ENCODE measurements around the gene SMOC1. TPM values are rescaled to one million over a fixed set of nuclear protein-coding genes. Genes with fewer than 3 reads are reported as not detected.

The SMOC1 gene
- total RNA-seq, 2 donors from 2014 or later = not detected

- Histone ChIP-seq H3K9me3 (ENCODE audit: control insufficient read depth, low read length) (no peaks in the 10 kb centered on the region), H3K27ac (ENCODE audit: low read depth, low read length) (no peak overlapping the region), H3K36me3 (ENCODE audit: control insufficient read depth, insufficient read depth, low read length) (no peaks in the 10 kb centered on the region), H3K4me1 (ENCODE audit: control insufficient read depth, insufficient read depth, low read length) (no peaks in the 10 kb centered on the region), H3K4me3 (ENCODE audit: low read length) (no peak overlapping the region), H3K9ac (ENCODE audit: extremely low read depth, low read length, poor library complexity, severe bottlenecking) (no peak overlapping the region), H3K27me3 (ENCODE audit: control insufficient read depth, insufficient read depth, low read length, poor library complexity, severe bottlenecking) (no peaks in the 10 kb centered on the region)
- Mint-ChIP-seq H3K27ac (no peak overlapping the region), H3K27me3 (ENCODE audit: insufficient read depth) (no peaks in the 10 kb centered on the region), H3K4me3 (no peak overlapping the region), H3K9me3 (no peaks in the 10 kb centered on the region), H3K4me1 (peaks cover 9% of the 10 kb centered on the region), H3K36me3 (ENCODE audit: low read depth) (no peaks in the 10 kb centered on the region)
- 90 to 94% methylated on average over 7 to 9 of the region's 9 CpGs for WGBS, 2 experiments (ENCODE audit: insufficient coverage in 1 of 2, insufficient read length in 1 of 2)
- no peak for DNase-seq
- no peak for TF ChIP-seq CTCF (conservative IDR thresholded peaks at IDR 0.05)
Observed at GRCh38 chr14:69917287-69917686, 38.1 kb downstream of the SMOC1 start.

GRCh38 chr14:69919815-69920214, 40.6 kb downstream of the SMOC1 start:
- Histone ChIP-seq H3K4me3 (ENCODE audit: low read length) (no peak overlapping the region), H3K4me1 (ENCODE audit: control insufficient read depth, insufficient read depth, low read length) (no peaks in the 10 kb centered on the region), H3K9me3 (ENCODE audit: control insufficient read depth, low read length) (no peaks in the 10 kb centered on the region), H3K27me3 (ENCODE audit: control insufficient read depth, insufficient read depth, low read length, poor library complexity, severe bottlenecking) (no peaks in the 10 kb centered on the region), H3K9ac (ENCODE audit: extremely low read depth, low read length, poor library complexity, severe bottlenecking) (no peak overlapping the region), H3K27ac (ENCODE audit: low read depth, low read length) (no peak overlapping the region), H3K36me3 (ENCODE audit: control insufficient read depth, insufficient read depth, low read length) (no peaks in the 10 kb centered on the region)
- WGBS, 2 experiments (ENCODE audit: insufficient coverage in 1 of 2, insufficient read length in 1 of 2) = 78 to 86% methylated on average over 1 of the region's 1 CpG
- H3K9me3 Mint-ChIP-seq = no peaks in the 10 kb centered on the region
- no peaks in the 10 kb centered on the region for H3K27me3 Mint-ChIP-seq (ENCODE audit: insufficient read depth)
- H3K27ac Mint-ChIP-seq = no peak overlapping the region
- H3K4me3 Mint-ChIP-seq = no peak overlapping the region
- H3K4me1 Mint-ChIP-seq = peaks cover 7% of the 10 kb centered on the region
- no peak for TF ChIP-seq CTCF (conservative IDR thresholded peaks at IDR 0.05)
- H3K36me3 Mint-ChIP-seq (ENCODE audit: low read depth) = no peaks in the 10 kb centered on the region
- DNase-seq = no peak

- Histone ChIP-seq H3K9ac (ENCODE audit: extremely low read depth, low read length, poor library complexity, severe bottlenecking) (no peak overlapping the region), H3K27ac (ENCODE audit: low read depth, low read length) (no peak overlapping the region)
- 95 to 97% methylated on average over 9 of the region's 9 CpGs for WGBS, 2 experiments (ENCODE audit: insufficient coverage in 1 of 2, insufficient read length in 1 of 2)
Observed at GRCh38 chr14:69921052-69921451, 41.8 kb downstream of the SMOC1 start.

More at GRCh38 chr14:69921052-69921451, 41.8 kb downstream of the SMOC1 start:
- Histone ChIP-seq H3K9me3 (ENCODE audit: control insufficient read depth, low read length) (no peaks in the 10 kb centered on the region), H3K4me3 (ENCODE audit: low read length) (no peak overlapping the region), H3K4me1 (ENCODE audit: control insufficient read depth, insufficient read depth, low read length) (no peaks in the 10 kb centered on the region), H3K27me3 (ENCODE audit: control insufficient read depth, insufficient read depth, low read length, poor library complexity, severe bottlenecking) (no peaks in the 10 kb centered on the region), H3K36me3 (ENCODE audit: control insufficient read depth, insufficient read depth, low read length) (no peaks in the 10 kb centered on the region)
- TF ChIP-seq CTCF (conservative IDR thresholded peaks at IDR 0.05) = no peak
- Mint-ChIP-seq H3K9me3 (no peaks in the 10 kb centered on the region), H3K27ac (no peak overlapping the region), H3K36me3 (ENCODE audit: low read depth) (no peaks in the 10 kb centered on the region), H3K4me3 (no peak overlapping the region), H3K27me3 (ENCODE audit: insufficient read depth) (peaks cover 2% of the 10 kb centered on the region), H3K4me1 (peaks cover 7% of the 10 kb centered on the region)
- DNase-seq = no peak

Data from endodermal cell (in vitro differentiated cells).